Measurements from ENCODE around the gene RCOR1. TPM values are rescaled to one million over a fixed set of nuclear protein-coding genes. Genes with fewer than 3 reads are reported as not detected.
"Not testable (repeated sequence)": the region's sequence is repeated elsewhere in the genome, so short reads cannot be mapped to it uniquely, and the experiment has no call there.

RCOR1 gene
- total RNA-seq, result 22.2 and 24.3 TPM in 2 replicates

DNA sequence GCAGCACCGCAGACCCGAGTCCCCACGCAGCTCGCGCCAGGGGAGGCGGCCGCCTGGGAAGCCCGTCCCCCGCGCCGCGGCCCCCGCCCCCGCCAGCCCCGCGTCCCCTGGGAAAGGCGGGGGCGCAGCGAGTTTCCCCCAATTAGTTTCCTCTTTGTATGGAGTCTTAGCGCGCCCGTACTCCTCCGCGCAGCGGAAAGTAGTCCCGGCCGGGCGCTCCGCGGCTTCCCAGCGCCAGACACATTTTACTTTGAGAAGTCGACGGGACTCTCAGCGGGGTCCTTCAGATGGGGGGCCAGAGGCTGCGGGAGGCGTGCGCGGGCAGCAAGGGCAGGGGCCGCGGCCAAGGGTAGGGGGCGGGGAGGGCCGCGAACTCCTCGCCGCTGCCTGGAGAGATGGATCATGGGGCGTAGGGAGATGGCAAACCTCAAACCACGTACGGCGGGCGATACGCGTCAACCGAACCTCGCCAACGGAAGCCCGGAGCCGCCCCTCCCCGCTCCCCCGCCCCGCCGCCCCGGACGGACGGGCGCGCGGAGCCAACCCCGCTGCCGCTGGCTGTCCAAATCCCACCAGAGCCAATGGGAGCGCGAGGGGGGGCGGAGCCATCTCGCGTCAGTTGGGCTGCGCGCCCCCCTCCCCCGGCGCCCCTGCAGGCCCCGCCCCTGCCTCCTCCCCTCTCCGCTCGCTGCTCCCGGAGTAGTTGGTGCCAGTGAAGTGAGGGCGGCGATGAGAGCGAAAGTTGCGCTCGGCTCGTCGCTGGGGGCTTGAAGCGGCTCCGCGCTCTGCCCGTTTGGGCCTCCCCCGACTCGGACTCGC is at the start of gene RCOR1:
TSS of gene RCOR1 (plus strand) at position 706 of the 819 bp plus-strand sequence. CDS start 238 bp downstream, outside the sequence.
- intact Hi-C loops (cut with micrococcal nuclease), result loop anchor here (5.0 kb wide), 3 partner anchors 40 to 275 kb away; partner anchors contain the start of genes TRAF3 and ZNF839
- DNase-seq (ENCODE audit: low spot score), result peak; percentile 97
- peaks cover 17% of the 10 kb centered on the region for H3K36me3 Mint-ChIP-seq (ENCODE audit: low read depth)
- H3K27me3 Mint-ChIP-seq (ENCODE audit: low read depth), result no peaks in the 10 kb centered on the region
- peak within 1 kb of the TSS; percentile 95 for H3K27ac Mint-ChIP-seq
- peak within 1 kb of the TSS; percentile 91 for H3K4me3 Mint-ChIP-seq (ENCODE audit: low read depth)
- H3K4me1 Mint-ChIP-seq (ENCODE audit: low read depth), result peaks cover 21% of the 10 kb centered on the region
- H3K9me3 Mint-ChIP-seq, result no peaks in the 10 kb centered on the region

GRCh38 chr14:102544046-102544746 is 48.3 kb upstream of the RCOR1 start:
- H3K36me3 Mint-ChIP-seq (ENCODE audit: low read depth), result no peaks in the 10 kb centered on the region
- intact Hi-C loops (cut with micrococcal nuclease), result no loop called here
- H3K4me1 Mint-ChIP-seq (ENCODE audit: low read depth), result no peaks in the 10 kb centered on the region
- H3K4me3 Mint-ChIP-seq (ENCODE audit: low read depth), result no peak overlapping the region
- peaks cover 41% of the 10 kb centered on the region for H3K27me3 Mint-ChIP-seq (ENCODE audit: low read depth)
- DNase-seq (ENCODE audit: low spot score), result no peak
- no peak overlapping the region for H3K27ac Mint-ChIP-seq
- H3K9me3 Mint-ChIP-seq, result no peaks in the 10 kb centered on the region

DNA sequence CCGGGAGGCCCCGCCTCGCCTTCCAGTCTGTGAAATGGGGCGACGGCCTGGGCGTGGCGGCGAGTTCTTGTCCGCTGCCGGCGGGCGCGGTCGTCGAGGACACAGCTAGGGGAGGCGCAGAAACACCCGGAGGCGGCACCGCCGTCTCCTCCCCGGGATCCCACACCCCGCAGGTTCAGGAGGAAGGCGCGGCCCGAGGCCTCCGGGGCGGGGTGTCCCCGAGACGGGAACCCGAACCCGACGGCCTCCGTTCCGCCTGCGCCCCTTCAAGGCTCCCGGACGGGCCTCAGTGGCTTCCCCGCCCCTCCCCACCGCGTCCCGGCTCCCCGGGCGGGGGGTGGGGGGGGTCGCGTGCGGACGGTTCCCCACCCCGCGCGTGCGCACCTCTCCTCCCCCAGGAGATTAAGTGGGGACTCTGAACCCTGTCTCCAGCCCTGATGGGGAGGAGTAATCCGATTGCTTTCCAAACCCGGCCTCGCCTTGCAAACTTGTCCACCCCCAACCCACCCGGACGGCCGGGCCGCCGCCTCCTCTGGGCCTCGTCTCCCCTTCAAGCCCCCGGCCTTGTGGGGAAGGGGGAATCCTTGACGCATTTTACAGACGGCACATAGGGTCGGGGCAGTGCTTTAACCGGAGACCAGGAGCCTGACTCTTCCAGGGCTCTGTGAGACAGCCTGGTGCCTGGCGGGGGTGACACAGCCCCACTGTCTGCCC is 47.5 kb upstream of the RCOR1 start:
- no peak overlapping the region for H3K27ac Mint-ChIP-seq
- H3K27me3 Mint-ChIP-seq (ENCODE audit: low read depth), result peaks cover 41% of the 10 kb centered on the region
- peak overlapping the region; percentile 27 for H3K4me3 Mint-ChIP-seq (ENCODE audit: low read depth)
- DNase-seq (ENCODE audit: low spot score), result peak; percentile 53
- no peaks in the 10 kb centered on the region for H3K4me1 Mint-ChIP-seq (ENCODE audit: low read depth)
- no peaks in the 10 kb centered on the region for H3K36me3 Mint-ChIP-seq (ENCODE audit: low read depth)
- intact Hi-C loops (cut with micrococcal nuclease), result no loop called here
- H3K9me3 Mint-ChIP-seq, result no peaks in the 10 kb centered on the region

- DNase-seq (ENCODE audit: low spot score), result no peak
- H3K27ac Mint-ChIP-seq, result no peak overlapping the region
- no peaks in the 10 kb centered on the region for H3K4me1 Mint-ChIP-seq (ENCODE audit: low read depth)
- intact Hi-C loops (cut with micrococcal nuclease), result no loop called here
- no peaks in the 10 kb centered on the region for H3K36me3 Mint-ChIP-seq (ENCODE audit: low read depth)
- no peaks in the 10 kb centered on the region for H3K9me3 Mint-ChIP-seq
- peak overlapping the region; percentile 27 for H3K4me3 Mint-ChIP-seq (ENCODE audit: low read depth)
- peaks cover 43% of the 10 kb centered on the region for H3K27me3 Mint-ChIP-seq (ENCODE audit: low read depth)
Measured at GRCh38 chr14:102545461-102546265, 46.8 kb upstream of the RCOR1 start.

DNA sequence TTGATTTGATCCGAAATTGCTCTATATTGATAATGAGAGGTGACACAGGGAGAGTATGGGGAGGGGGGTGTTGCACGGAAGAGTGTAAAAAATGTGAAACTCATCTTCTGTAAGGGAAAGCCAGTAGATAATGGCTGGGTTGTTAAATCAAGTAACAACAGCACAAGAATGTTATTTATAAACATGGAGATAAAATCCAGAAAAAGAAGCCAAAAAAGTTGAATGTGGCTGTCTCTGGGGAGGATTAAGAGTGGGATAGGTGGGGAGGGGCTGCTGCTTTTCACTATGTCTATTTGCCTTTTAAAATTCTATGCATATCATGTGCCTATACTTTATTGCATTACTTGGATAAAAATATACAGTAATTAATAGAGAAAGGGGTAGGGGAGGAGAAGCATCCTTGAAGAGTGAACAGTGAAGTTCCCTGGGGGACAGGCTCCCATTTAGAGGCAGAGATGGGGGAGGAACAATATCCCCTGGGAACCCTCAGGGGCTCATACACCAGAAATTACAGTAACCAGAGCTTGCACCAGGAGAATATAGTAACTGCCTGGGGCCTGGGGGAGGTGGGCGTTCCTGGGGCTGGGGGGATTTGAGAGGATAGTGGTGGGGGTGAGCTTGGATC is 43.7 kb upstream of the RCOR1 start:
- intact Hi-C loops (cut with micrococcal nuclease), result no loop called here
- no peaks in the 10 kb centered on the region for H3K9me3 Mint-ChIP-seq
- DNase-seq (ENCODE audit: low spot score), result no peak
- H3K27me3 Mint-ChIP-seq (ENCODE audit: low read depth), result peaks cover 34% of the 10 kb centered on the region
- no peaks in the 10 kb centered on the region for H3K4me1 Mint-ChIP-seq (ENCODE audit: low read depth)
- H3K27ac Mint-ChIP-seq, result no peak overlapping the region
- no peak overlapping the region for H3K4me3 Mint-ChIP-seq (ENCODE audit: low read depth)
- no peaks in the 10 kb centered on the region for H3K36me3 Mint-ChIP-seq (ENCODE audit: low read depth)

DNA sequence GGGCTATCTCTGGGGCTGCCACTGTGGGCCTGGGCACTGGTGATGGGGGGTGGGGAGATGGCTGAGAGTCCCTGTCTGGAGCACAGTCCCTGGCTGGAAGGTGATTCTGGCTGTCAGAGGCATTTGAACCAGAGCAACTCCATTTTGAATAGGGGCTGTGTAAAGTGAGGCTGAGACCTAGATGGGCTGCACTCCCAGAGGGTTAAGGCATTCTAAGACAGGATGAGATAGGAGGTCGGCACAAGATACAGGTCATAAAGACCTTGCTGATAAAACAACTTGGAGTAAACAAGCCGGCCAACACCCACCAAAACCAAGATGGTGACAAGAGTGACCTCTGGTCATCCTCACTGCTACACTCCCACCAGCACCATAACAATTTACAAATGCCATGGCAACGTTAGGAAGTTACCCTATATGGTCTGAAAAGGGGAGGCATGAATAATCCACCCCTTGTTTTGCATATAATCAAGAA is 41.5 kb upstream of the RCOR1 start:
- intact Hi-C loops (cut with micrococcal nuclease); H3K27ac Mint-ChIP-seq; H3K4me3 Mint-ChIP-seq (ENCODE audit: low read depth): not testable (repeated sequence)

DNA sequence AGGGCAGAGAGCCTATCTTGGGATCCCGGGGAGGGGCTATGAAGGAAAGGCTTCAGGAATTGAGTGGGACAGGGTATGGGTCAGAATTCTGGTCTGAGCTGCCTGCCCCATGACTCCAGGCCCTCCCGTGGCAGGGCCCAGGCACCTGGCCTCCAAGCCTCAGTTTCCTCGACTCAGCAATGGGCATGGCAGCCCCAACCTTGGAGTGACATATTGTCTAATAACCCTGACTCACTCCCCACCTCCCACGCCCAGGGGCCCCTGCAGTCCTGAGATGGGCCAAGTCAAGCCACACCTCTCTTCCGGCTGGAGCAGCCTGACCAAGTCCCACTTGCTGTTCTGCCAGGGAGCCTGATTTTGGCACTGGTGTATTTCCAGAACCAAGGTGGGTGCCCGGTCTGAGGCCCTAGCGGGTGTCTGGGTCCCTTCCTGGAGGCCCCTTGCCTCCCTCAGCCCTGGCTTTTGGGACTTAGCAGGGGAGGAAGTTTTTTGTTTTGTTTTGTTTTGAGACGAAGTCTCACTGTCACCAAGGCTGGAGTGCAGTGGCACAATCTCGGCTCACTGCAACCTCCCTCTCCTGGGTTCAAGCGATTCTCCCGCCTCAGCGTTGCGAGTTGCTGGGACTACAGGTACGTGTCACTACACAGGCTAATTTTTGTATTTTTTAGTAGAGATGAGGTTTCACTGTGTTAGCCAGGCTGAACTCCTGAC is 40.3 kb upstream of the RCOR1 start:
- no peak for DNase-seq (ENCODE audit: low spot score)
- Mint-ChIP-seq H3K27ac (no peak overlapping the region), H3K36me3 (ENCODE audit: low read depth) (no peaks in the 10 kb centered on the region), H3K27me3 (ENCODE audit: low read depth) (peaks cover 15% of the 10 kb centered on the region), H3K9me3 (no peaks in the 10 kb centered on the region), H3K4me3 (ENCODE audit: low read depth) (no peak overlapping the region), H3K4me1 (ENCODE audit: low read depth) (peaks cover 2% of the 10 kb centered on the region)
- intact Hi-C loops (cut with micrococcal nuclease), result no loop called here

More for the DNA sequence above, 41.5 kb upstream of the RCOR1 start:
- H3K4me1 Mint-ChIP-seq (ENCODE audit: low read depth); H3K9me3 Mint-ChIP-seq; DNase-seq (ENCODE audit: low spot score); H3K36me3 Mint-ChIP-seq (ENCODE audit: low read depth): not testable (repeated sequence)
- H3K27me3 Mint-ChIP-seq (ENCODE audit: low read depth), result peaks cover 20% of the 10 kb centered on the region

DNA sequence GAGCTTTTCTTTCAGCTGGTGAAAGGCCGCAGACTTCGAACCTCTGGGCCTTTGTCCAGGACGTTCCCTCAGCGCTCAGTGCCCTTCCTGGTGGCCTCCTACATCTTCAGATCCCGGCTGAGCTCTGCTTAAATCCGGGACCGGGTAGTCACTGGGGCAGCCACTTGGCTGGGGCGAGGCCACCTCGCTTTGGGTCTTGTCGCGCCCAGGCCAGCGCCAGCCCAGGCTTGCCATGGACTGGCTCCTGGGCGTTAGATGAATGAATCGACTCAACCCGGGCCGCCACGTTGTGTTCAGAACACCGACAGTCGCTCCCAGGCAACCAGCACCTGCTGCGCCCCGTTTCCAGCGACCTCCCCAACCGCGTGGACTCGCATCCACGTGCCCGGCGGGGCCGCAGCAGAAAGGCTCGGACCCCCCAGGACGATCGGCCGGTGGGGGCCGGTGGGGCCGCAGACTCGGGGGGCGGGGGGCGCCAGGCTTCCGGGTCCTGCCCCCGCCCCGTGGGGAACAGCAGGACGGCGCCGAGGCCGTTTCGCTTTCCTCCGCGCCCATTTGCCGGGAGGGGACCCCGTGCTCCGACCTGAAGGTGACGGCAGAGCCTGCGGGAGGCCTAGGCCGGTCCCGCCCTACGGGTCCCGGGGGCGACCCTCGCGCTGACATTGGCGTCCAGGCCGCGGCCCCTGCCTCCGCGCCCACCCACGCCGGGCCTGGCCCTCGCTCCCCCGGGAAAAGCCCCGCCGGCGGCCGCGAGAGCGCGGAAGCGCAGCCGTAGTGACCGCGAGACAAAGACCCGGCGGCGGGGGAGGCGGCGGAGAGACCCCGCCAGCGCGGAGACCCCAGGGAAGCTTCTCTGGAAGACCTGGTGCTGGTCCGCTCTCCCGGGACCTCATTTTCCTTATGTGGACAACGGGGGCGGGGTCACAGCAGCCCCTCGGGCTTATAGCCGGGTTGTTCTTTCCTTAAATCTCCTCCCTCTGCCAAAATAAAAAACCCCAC is 37.3 kb upstream of the RCOR1 start:
- peak; percentile 59 for DNase-seq (ENCODE audit: low spot score)
- H3K27ac Mint-ChIP-seq, result peak overlapping the region; percentile 38
- peak overlapping the region; percentile 60 for H3K4me3 Mint-ChIP-seq (ENCODE audit: low read depth)
- no peaks in the 10 kb centered on the region for H3K36me3 Mint-ChIP-seq (ENCODE audit: low read depth)
- peaks cover 2% of the 10 kb centered on the region for H3K4me1 Mint-ChIP-seq (ENCODE audit: low read depth)
- H3K9me3 Mint-ChIP-seq, result no peaks in the 10 kb centered on the region
- intact Hi-C loops (cut with micrococcal nuclease), result loop anchor here (2.0 kb wide), 1 partner anchor 30 kb away; no protein-coding TSS in a partner anchor
- peaks cover 2% of the 10 kb centered on the region for H3K27me3 Mint-ChIP-seq (ENCODE audit: low read depth)

- no peak for DNase-seq (ENCODE audit: low spot score)
- Mint-ChIP-seq H3K27me3 (ENCODE audit: low read depth) (no peaks in the 10 kb centered on the region), H3K9me3 (no peaks in the 10 kb centered on the region), H3K4me3 (ENCODE audit: low read depth) (peak overlapping the region; percentile 21), H3K36me3 (ENCODE audit: low read depth) (no peaks in the 10 kb centered on the region), H3K4me1 (ENCODE audit: low read depth) (peaks cover 2% of the 10 kb centered on the region), H3K27ac (no peak overlapping the region)
- intact Hi-C loops (cut with micrococcal nuclease), result no loop called here
Measured at GRCh38 chr14:102556098-102556677, 36.3 kb upstream of the RCOR1 start.

DNA sequence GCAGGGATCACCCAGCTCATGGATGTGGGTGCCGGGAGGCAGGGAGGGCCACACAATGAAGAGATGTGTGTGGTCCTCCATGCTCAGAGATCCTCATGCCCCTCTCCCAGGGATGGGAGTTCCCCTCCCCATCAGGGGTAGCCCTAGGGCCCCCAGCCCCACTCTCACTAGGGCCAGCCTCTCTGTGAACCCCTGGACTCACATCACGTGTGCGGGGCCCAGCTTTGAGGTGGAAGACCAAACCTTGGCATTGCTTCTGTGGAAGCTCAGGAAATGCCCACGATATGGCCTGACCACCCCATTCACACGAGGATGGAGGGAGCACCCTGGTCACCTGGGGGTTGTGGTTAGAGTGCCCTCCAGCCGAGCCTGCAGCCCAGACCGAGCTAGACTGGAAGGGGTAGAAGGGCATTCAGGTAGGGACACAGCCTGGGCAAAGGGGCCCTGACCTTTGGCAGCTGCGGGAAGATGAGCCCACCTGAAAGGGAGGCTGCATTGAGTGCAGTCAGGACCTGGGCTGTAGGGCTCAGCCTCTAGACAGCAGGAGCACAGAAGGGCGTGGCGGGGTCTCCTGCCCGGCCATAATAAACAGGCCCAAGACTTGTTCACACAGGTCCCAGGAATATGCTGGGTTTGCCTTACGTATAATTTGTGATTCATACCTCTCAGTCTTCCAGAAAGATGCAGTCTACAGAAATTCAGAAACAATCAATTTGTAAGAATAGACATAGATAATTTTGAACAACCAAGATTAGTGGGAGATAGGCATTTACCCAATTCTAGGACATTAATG is 34.8 kb upstream of the RCOR1 start:
- DNase-seq (ENCODE audit: low spot score), result no peak
- Mint-ChIP-seq H3K27me3 (ENCODE audit: low read depth) (no peaks in the 10 kb centered on the region), H3K4me3 (ENCODE audit: low read depth) (no peak overlapping the region), H3K4me1 (ENCODE audit: low read depth) (peaks cover 2% of the 10 kb centered on the region), H3K27ac (no peak overlapping the region), H3K9me3 (no peaks in the 10 kb centered on the region), H3K36me3 (ENCODE audit: low read depth) (no peaks in the 10 kb centered on the region)
- intact Hi-C loops (cut with micrococcal nuclease), result no loop called here
